BLaER1 treated with 17β-estradiol and CSF1 and Interleukin-3, amounts not matched to agents 10 nM and 100 nM (cell line): ENCODE data around the gene PIGM.

Experiments used
- H3K27ac ChIP-seq, 11 experiments: shearing (Covaris generic); formaldehyde crosslinking; 2 replicates each; pipeline ENCODE4 v1.8.1; 2022
- H3K27me3 ChIP-seq, 11 experiments: shearing (Covaris generic); formaldehyde crosslinking; 2 replicates each; pipeline ENCODE4 v1.8.1; 2022
- H3K36me3 ChIP-seq, 11 experiments: shearing (Covaris generic); formaldehyde crosslinking; 2 replicates each; pipeline ENCODE4 v1.8.1; 2022
- H3K4me1 ChIP-seq, 10 experiments: shearing (Covaris generic); formaldehyde crosslinking; 2 replicates each; pipeline ENCODE4 v1.8.1; 2022
- H3K4me2 ChIP-seq, 11 experiments: shearing (Covaris generic); formaldehyde crosslinking; 2 replicates each; pipeline ENCODE4 v1.8.1; 2022
- H3K4me3 ChIP-seq, 10 experiments: shearing (Covaris generic); formaldehyde crosslinking; 2 replicates each; pipeline ENCODE4 v1.8.1; 2022
- H3K9ac ChIP-seq, 11 experiments: shearing (Covaris generic); formaldehyde crosslinking; 2 replicates each; pipeline ENCODE4 v1.8.1; 2022
- H3K9me3 ChIP-seq, 11 experiments: shearing (Covaris generic); formaldehyde crosslinking; replicated peaks in 1 of 11; 2 replicates each; pipeline ENCODE4 v1.8.1; 2022
- H4K20me1 ChIP-seq, 11 experiments: shearing (Covaris generic); formaldehyde crosslinking; 2 replicates each; pipeline ENCODE4 v1.8.1; 2022
- Cebpa-rat ChIP-seq, 11 experiments: shearing (Covaris generic); IDR thresholded peaks; 2 replicates each; pipeline ENCODE4 v1.8.1; 2022

Gene PIGM

DNA sequence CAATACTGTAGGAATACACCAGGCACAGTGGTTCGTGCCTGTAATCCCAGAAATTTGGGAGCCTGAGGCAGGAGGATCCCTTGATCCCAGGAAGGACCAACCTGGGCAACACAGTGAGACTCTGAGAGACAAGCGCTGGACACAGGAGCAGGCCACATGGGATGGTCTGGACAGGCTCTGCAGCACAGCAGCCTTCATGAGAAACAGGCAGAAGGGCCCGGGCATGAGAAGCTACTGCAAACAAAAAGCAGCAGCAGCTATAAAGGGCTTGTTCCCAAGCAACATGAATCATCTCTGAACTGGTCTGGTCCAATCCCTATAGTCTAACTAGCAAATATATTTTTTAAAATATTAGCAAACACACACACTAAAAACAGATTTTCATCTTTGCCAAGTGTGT lies 42.2 kb downstream of the PIGM start:
- no peak for TF ChIP-seq Cebpa-rat (IDR thresholded peaks at IDR 0.05)
- H3K27me3 ChIP-seq, result no peaks in the 10 kb centered on the region
- H3K9me3 ChIP-seq, result no peaks in the 10 kb centered on the region
- H4K20me1 ChIP-seq, result no peaks in the 10 kb centered on the region
- H3K4me3 ChIP-seq, result no peak overlapping the region
- no peak overlapping the region for H3K9ac ChIP-seq
- H3K27ac ChIP-seq, result no peak overlapping the region
- H3K4me2 ChIP-seq, result no peak overlapping the region
- peaks cover 0 to 10% (median 6%) of the 10 kb centered on the region in 10 experiments; a peak in 10 of 20 replicates for H3K4me1 ChIP-seq
- H3K36me3 ChIP-seq, result no peaks in the 10 kb centered on the region

DNA sequence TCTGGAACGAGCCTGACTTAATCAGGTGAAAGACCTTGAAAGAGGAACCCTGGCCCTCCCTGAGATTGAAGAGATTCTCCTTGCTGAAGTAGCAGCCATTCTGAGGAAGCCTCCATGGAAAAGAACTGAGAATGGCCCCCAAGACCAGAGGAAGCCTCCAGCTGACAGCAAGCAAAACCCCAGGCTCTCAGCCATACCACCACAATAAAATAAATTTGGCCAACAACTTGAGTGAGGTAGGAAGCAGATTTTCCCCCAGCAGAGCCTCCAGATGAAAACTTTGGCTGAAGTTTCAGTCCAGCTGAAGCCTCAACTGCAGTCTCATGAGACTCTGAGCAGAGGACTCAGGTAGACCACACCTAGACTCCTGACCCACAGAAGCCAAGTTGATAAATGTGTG lies 43.8 kb downstream of the PIGM start:
- Histone ChIP-seq H3K9ac (no peak overlapping the region), H3K9me3 (no peaks in the 10 kb centered on the region), H3K4me2 (no peak overlapping the region), H3K27ac (no peak overlapping the region), H3K27me3 (no peaks in the 10 kb centered on the region), H4K20me1 (no peaks in the 10 kb centered on the region), H3K4me1 (peaks cover 0 to 10% (median 6%) of the 10 kb centered on the region in 10 experiments; a peak in 10 of 20 replicates), H3K36me3 (no peaks in the 10 kb centered on the region), H3K4me3 (no peak overlapping the region)
- no peak for TF ChIP-seq Cebpa-rat (IDR thresholded peaks at IDR 0.05)

DNA sequence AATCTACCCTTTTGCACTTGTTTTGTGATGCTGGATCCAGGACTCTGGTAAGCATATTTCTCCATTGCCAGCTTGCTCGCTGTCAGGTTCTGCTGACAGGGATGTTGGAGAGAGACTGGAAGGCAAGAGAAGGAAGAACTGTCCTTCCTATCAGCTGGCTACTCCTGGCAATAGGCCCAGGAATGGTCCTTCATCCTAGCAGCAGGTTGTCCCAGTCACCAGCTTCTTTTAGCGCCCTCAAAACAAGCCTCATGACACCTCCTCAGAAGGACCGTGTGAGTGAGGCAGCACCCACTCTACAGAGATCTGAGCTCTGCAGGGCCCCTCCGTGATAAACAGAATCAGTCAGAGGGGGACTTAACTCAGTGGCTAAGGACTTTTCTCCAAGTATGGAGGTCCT lies 44.6 kb downstream of the PIGM start:
- H3K9ac ChIP-seq, result no peak overlapping the region
- H3K27me3 ChIP-seq, result no peaks in the 10 kb centered on the region
- TF ChIP-seq Cebpa-rat (IDR thresholded peaks at IDR 0.05), result no peak
- H3K27ac ChIP-seq, result no peak overlapping the region
- no peaks in the 10 kb centered on the region for H3K36me3 ChIP-seq
- no peaks in the 10 kb centered on the region for H4K20me1 ChIP-seq
- no peak overlapping the region for H3K4me3 ChIP-seq
- no peak overlapping the region for H3K4me2 ChIP-seq
- no peaks in the 10 kb centered on the region for H3K9me3 ChIP-seq
- H3K4me1 ChIP-seq, result peaks cover 0 to 10% (median 6%) of the 10 kb centered on the region in 10 experiments; a peak in 10 of 20 replicates

DNA sequence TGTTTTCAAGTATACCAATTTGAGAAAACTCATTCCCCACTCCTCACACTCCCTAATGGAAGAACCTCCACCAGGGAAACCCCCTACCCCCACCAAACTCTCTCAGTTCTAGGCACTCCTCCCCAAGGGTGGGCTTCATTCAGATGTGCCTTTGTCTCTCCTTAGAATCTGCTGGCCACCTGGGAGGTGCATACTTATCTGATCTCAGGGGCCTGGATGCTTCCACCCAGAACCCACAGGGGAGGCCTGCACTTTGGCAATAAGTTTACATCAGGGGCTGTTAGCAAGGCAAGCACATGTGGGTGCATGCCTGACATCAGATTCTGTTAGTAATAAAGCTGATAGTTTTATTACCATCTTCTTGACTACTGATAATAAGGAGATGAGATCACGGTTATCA lies 45.3 kb downstream of the PIGM start:
- no peak overlapping the region for H3K4me2 ChIP-seq
- H3K27me3 ChIP-seq, result no peaks in the 10 kb centered on the region
- H3K36me3 ChIP-seq, result no peaks in the 10 kb centered on the region
- H4K20me1 ChIP-seq, result no peaks in the 10 kb centered on the region
- no peak overlapping the region for H3K27ac ChIP-seq
- H3K9me3 ChIP-seq, result no peaks in the 10 kb centered on the region
- H3K9ac ChIP-seq, result no peak overlapping the region
- peaks cover 0 to 6% (median 3%) of the 10 kb centered on the region in 10 experiments; a peak in 10 of 20 replicates for H3K4me1 ChIP-seq
- TF ChIP-seq Cebpa-rat (IDR thresholded peaks at IDR 0.05), result no peak
- no peak overlapping the region for H3K4me3 ChIP-seq

DNA sequence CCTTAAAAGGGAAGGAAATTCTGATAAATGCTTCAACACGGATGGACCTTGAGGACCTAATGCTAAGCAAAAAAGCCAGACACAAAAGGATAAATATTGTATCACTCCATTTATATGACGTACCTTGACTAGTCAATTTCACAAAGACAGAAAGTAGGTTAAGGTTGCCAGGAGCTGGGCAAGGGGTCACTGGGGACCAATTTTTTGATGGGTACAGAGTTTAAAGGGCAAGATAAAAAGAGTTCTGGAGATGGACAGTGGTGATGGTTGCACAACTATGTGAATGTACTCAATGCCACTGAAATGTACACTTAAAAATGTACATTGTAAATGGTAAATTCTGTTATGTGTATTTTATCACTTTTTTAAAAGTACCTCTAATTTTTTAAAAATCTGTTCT lies 45.7 kb downstream of the PIGM start:
- no peaks in the 10 kb centered on the region for H3K27me3 ChIP-seq
- no peaks in the 10 kb centered on the region for H3K36me3 ChIP-seq
- no peaks in the 10 kb centered on the region for H4K20me1 ChIP-seq
- H3K4me3 ChIP-seq, result no peak overlapping the region
- no peak overlapping the region for H3K27ac ChIP-seq
- no peak for TF ChIP-seq Cebpa-rat (IDR thresholded peaks at IDR 0.05)
- peaks cover 0 to 2% (median 0%) of the 10 kb centered on the region in 10 experiments; a peak in 2 of 20 replicates for H3K4me1 ChIP-seq
- H3K4me2 ChIP-seq, result no peak overlapping the region
- H3K9me3 ChIP-seq, result no peaks in the 10 kb centered on the region
- no peak overlapping the region for H3K9ac ChIP-seq

DNA sequence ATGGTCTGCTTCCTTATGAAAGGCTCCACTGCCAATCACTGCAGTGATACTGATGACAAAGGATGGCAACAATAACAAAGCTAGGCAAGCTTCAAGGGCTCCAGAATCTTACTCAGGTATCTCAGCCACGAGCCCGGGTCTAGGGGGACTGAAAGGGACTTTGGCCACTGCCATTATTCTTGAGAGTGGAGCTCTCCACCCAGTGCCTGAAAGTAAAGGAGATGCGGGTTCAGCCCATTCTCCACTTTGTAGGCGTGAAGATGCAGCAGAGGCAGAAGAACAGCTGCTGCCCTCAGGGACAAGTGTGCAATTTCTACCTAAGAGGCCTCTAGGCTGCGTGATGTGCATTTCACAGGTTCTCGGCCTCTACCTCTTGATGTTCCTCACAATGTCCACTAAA lies 46.3 kb downstream of the PIGM start:
- TF ChIP-seq Cebpa-rat (IDR thresholded peaks at IDR 0.05), result no peak
- no peak overlapping the region for H3K9ac ChIP-seq
- no peaks in the 10 kb centered on the region for H4K20me1 ChIP-seq
- H3K27me3 ChIP-seq, result no peaks in the 10 kb centered on the region
- no peak overlapping the region for H3K4me2 ChIP-seq
- H3K27ac ChIP-seq, result no peak overlapping the region
- H3K4me3 ChIP-seq, result no peak overlapping the region
- H3K4me1 ChIP-seq, result no peaks in the 10 kb centered on the region
- no peaks in the 10 kb centered on the region for H3K36me3 ChIP-seq
- H3K9me3 ChIP-seq, result no peaks in the 10 kb centered on the region

DNA sequence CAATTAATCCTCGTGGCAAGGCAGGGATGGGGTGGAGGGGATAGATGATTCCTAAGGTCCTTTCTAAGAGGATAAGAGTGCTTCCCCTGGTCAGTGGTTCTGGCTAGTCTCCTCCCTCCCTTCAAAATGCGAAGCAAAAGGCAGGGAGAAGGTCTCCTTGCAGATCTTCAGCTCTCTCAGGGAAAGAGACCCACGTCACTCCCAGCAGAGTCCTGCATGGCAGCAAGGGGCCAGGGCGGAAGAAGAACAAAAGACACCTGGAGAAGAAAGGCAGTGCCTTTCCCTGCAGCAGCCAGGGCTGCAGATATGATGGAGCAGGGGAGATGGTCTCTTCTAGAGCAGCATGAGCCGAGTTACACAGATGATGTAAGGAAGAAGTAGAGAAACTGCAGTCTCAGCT lies 48.1 kb downstream of the PIGM start:
- H3K27me3 ChIP-seq, result no peaks in the 10 kb centered on the region
- H3K4me2 ChIP-seq, result no peak overlapping the region
- no peak for TF ChIP-seq Cebpa-rat (IDR thresholded peaks at IDR 0.05)
- no peaks in the 10 kb centered on the region for H3K36me3 ChIP-seq
- no peaks in the 10 kb centered on the region for H3K9me3 ChIP-seq
- no peaks in the 10 kb centered on the region for H3K4me1 ChIP-seq
- no peak overlapping the region for H3K27ac ChIP-seq
- H4K20me1 ChIP-seq, result no peaks in the 10 kb centered on the region
- H3K4me3 ChIP-seq, result no peak overlapping the region
- H3K9ac ChIP-seq, result no peak overlapping the region

DNA sequence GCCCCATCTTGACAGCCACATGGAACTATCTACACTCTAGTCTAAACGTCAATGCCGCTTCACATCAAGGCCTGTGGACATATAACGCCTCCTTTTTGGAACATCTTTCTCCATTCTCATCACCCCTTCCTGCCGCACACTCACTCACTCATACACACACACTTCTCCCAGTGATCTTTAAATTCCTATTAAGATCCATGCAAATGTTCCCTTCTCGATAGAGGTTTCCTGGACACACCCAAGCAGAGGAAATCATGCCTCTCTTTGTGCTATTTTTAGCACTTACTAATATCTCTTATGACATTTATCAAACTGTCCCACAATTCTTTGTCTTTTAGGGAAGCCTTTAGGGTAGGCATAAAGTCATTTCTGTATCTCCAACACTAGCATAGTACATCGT lies 49.5 kb downstream of the PIGM start:
- H3K4me3 ChIP-seq, result no peak overlapping the region
- no peaks in the 10 kb centered on the region for H3K27me3 ChIP-seq
- TF ChIP-seq Cebpa-rat (IDR thresholded peaks at IDR 0.05), result no peak
- no peaks in the 10 kb centered on the region for H3K4me1 ChIP-seq
- H3K27ac ChIP-seq, result no peak overlapping the region
- no peak overlapping the region for H3K9ac ChIP-seq
- no peak overlapping the region for H3K4me2 ChIP-seq
- no peaks in the 10 kb centered on the region for H3K9me3 ChIP-seq
- H3K36me3 ChIP-seq, result no peaks in the 10 kb centered on the region
- no peaks in the 10 kb centered on the region for H4K20me1 ChIP-seq

DNA sequence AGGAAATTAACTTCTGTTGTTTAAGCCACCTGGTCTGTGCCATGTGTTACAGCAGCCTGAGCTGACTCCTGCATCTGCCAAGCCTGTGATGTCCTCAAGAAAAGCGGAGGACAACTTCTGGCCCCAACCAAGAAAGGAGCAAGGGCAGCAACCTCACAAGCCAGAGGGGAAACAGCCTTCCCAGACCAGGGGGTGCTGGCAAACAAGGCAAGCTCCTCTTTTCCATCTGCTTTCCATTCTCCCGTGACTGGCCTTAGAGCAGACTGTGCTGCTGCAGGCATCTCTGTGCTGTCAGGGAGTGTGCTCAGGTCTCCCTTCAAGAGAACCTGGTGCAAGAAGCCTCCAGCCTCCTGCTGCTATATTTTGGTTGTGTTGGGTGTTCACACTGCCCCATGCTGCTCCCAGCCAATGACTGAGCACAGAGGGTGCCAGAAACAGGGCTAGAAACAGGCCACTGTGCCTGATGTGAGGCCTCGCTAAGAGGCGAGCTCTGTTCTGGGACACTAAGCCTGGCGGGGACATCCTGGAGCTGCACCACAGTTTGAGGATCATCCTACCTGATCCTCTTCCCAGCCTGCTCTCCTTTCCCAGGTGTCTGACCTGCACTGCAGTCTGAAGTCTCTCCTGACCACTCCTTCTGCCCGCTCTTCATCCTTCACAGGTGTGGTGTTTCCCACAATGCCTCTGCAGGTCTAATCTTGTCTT lies 50.3 kb downstream of the PIGM start:
- Histone ChIP-seq H4K20me1 (no peaks in the 10 kb centered on the region), H3K4me2 (no peak overlapping the region), H3K4me3 (no peak overlapping the region), H3K4me1 (no peaks in the 10 kb centered on the region), H3K27ac (no peak overlapping the region), H3K9me3 (no peaks in the 10 kb centered on the region), H3K36me3 (no peaks in the 10 kb centered on the region), H3K27me3 (no peaks in the 10 kb centered on the region), H3K9ac (no peak overlapping the region)
- no peak for TF ChIP-seq Cebpa-rat (IDR thresholded peaks at IDR 0.05)

DNA sequence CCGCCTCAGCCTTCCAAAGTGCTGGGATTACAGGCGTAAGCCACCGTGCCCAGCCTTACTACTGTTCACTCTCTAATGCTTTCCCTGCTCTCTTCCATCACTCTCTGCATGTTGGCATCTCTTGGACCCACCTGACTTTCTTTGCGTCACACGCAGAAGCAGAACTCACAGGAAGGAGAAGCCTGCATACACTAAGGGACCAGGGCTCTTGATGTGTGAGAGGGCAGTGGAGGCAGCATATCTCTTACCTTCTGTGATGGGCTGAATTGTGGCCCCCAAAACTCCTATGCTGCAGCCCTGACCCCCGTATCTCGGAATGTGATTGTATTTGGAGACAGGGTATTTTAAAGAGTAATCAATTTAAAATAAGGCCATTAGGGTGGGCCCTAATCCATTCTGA lies 51.0 kb downstream of the PIGM start:
- Histone ChIP-seq H3K27ac (no peak overlapping the region), H3K4me2 (no peak overlapping the region), H4K20me1 (no peaks in the 10 kb centered on the region), H3K9me3 (no peaks in the 10 kb centered on the region), H3K27me3 (no peaks in the 10 kb centered on the region), H3K9ac (no peak overlapping the region), H3K36me3 (no peaks in the 10 kb centered on the region), H3K4me3 (no peak overlapping the region), H3K4me1 (no peaks in the 10 kb centered on the region)
- TF ChIP-seq Cebpa-rat (IDR thresholded peaks at IDR 0.05), result no peak
